ENCODE results near the gene SLC9A4. TPM values are rescaled to one million over a fixed set of nuclear protein-coding genes. Genes with fewer than 3 reads are reported as not detected.

The SLC9A4 gene
- total and polyA plus RNA-seq, 2 of the 4 experiments (the other 2 are of a cell fraction), result not detected

- no peaks in the 10 kb centered on the region; the same call in 1 of the 2 replicates for H3K27me3 ChIP-seq (ENCODE audit: control insufficient read depth, insufficient read depth, low read length)
- H3K9ac ChIP-seq (ENCODE audit: low read depth, low read length), result no peak overlapping the region
- no peak overlapping the region for H2AK9ac ChIP-seq (replicated peaks; ENCODE audit: low read depth, low read length, poor library complexity)
- no CpG with 5 or more reads among the region's 2 CpGs for WGBS, 2 experiments (ENCODE audit: extremely low coverage in 2 of 2, insufficient read length in 1 of 2)
- H2AFZ ChIP-seq (replicated peaks; ENCODE audit: low read length, poor library complexity), result no peak overlapping the region
- H2BK20ac ChIP-seq (ENCODE audit: low read depth, low read length), result no peak overlapping the region
- H3K23ac ChIP-seq (ENCODE audit: low read depth, low read length), result no peak overlapping the region
- H2BK15ac ChIP-seq (ENCODE audit: low read depth, low read length), result no peak overlapping the region
- no peak overlapping the region for H2AK5ac ChIP-seq (ENCODE audit: low read depth, low read length)
- no peaks in the 10 kb centered on the region for H3K9me3 ChIP-seq (ENCODE audit: control insufficient read depth, insufficient read depth, low read length)
- H4K5ac ChIP-seq (ENCODE audit: low read depth, low read length), result no peak overlapping the region
- ATAC-seq (ENCODE audit: low read depth) (no peak), DNase-seq (no peak)
- ChIA-PET CTCF (interaction anchor here (1.0 kb wide), 1 partner anchor 20 kb away, joined by 3 read pairs; no protein-coding TSS in a partner anchor), POLR2A (ENCODE audit: unreplicated experiment) (no interaction called here)
- BruUV-seq (replicated peaks), result no TSS peak
- in situ Hi-C loops (cut with MboI; ENCODE audit: low sequenced_read_pairs), result no loop called here
- H4K20me1 ChIP-seq (ENCODE audit: insufficient read depth, low read length), result no peaks in the 10 kb centered on the region
- no peak overlapping the region for H4K91ac ChIP-seq (ENCODE audit: insufficient read depth, low read depth, low read length)
- intact Hi-C loops (cut with micrococcal nuclease), result no loop called here
- no peak overlapping the region for H3K4ac ChIP-seq (ENCODE audit: low read depth, low read length)
- no peaks in the 10 kb centered on the region for H3K79me1 ChIP-seq (ENCODE audit: low read depth in 1 of 2, low read length in 2 of 2)
- H3K4me1 ChIP-seq (ENCODE audit: control insufficient read depth, insufficient read depth, low read length), result 0 out of 2 replicates have a peak, but pooled peaks cover 2% of the 10 kb centered on the region
- H3K14ac ChIP-seq (replicated peaks; ENCODE audit: low read depth, low read length), result no peak overlapping the region
- no peak overlapping the region for H3K56ac ChIP-seq (ENCODE audit: extremely low read depth, insufficient read depth, low read length)
- H3K18ac ChIP-seq (ENCODE audit: low read depth, low read length), result no peak overlapping the region
- no peak overlapping the region for H2BK5ac ChIP-seq (ENCODE audit: low read depth, low read length, poor library complexity, severe bottlenecking)
- H2BK120ac ChIP-seq (ENCODE audit: low read depth, low read length), result no peak overlapping the region
- H3K9me1 ChIP-seq (ENCODE audit: insufficient read depth, low read length), result no peaks in the 10 kb centered on the region
- dilution Hi-C loops (cut with HindIII; ENCODE audit: low sequenced_read_pairs, unreplicated experiment), result no loop called here
- H3K36me3 ChIP-seq (ENCODE audit: control insufficient read depth, insufficient read depth, low read length), result no peaks in the 10 kb centered on the region
- no peak for TF ChIP-seq RFX5 (IDR thresholded peaks at IDR 0.05; ENCODE audit: low read depth, low read length)
- TF ChIP-seq POLR2A (IDR thresholded peaks at IDR 0.05; ENCODE audit: low read depth, low read length), result no peak
- no peak for TF ChIP-seq USF2 (IDR thresholded peaks at IDR 0.05; ENCODE audit: low read depth, low read length)
- no peak for TF ChIP-seq MAZ (IDR thresholded peaks at IDR 0.05; ENCODE audit: borderline replicate concordance, low read depth, low read length)
- TF ChIP-seq, protein P1, sequence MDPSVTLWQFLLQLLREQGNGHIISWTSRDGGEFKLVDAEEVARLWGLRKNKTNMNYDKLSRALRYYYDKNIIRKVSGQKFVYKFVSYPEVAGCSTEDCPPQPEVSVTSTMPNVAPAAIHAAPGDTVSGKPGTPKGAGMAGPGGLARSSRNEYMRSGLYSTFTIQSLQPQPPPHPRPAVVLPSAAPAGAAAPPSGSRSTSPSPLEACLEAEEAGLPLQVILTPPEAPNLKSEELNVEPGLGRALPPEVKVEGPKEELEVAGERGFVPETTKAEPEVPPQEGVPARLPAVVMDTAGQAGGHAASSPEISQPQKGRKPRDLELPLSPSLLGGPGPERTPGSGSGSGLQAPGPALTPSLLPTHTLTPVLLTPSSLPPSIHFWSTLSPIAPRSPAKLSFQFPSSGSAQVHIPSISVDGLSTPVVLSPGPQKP (IDR thresholded peaks at IDR 0.05; ENCODE audit: borderline replicate concordance, low read depth, low read length), result no peak
- TF ChIP-seq CEBPB (IDR thresholded peaks at IDR 0.05; ENCODE audit: low read depth, low read length), result no peak
- no peak for TF ChIP-seq RCOR1 (IDR thresholded peaks at IDR 0.05; ENCODE audit: insufficient replicate concordance, low read length)
- TF ChIP-seq MAFK (IDR thresholded peaks at IDR 0.05; ENCODE audit: low read depth, low read length), result no peak
- no peak for TF ChIP-seq MXI1 (IDR thresholded peaks at IDR 0.05; ENCODE audit: borderline replicate concordance, low read depth, low read length)
- TF ChIP-seq FOS (IDR thresholded peaks at IDR 0.05; ENCODE audit: low read depth, low read length), result no peak
- TF ChIP-seq SMC3 (IDR thresholded peaks at IDR 0.05; ENCODE audit: low read depth, low read length), result no peak
- TF ChIP-seq NFE2L2 (IDR thresholded peaks at IDR 0.05; ENCODE audit: low read depth, low read length), result no peak
- TF ChIP-seq CTCF (conservative IDR thresholded peaks at IDR 0.05; ENCODE audit: low read depth, low read length), result no peak
- no peak for TF ChIP-seq CHD1 (IDR thresholded peaks at IDR 0.05; ENCODE audit: low read depth, low read length)
- no peak for TF ChIP-seq BHLHE40 (IDR thresholded peaks at IDR 0.05; ENCODE audit: low read depth, low read length)
- no peak overlapping the region for H3K4me2 ChIP-seq (ENCODE audit: low read depth, low read length)
- no peak overlapping the region for H3K27ac ChIP-seq (ENCODE audit: insufficient read depth, low read length)
- no peak overlapping the region for H3K4me3 ChIP-seq (ENCODE audit: insufficient read depth, low read depth, low read length)
- no peak overlapping the region for H4K8ac ChIP-seq (ENCODE audit: low read depth in 2 of 2, low read length in 2 of 2)
These were observed 34.4 kb upstream of the SLC9A4 start for GRCh38 chr2:102438578-102438977.
